ENCODE results near the gene KLHL10. TPM values are rescaled to one million over a fixed set of nuclear protein-coding genes. Genes with fewer than 3 reads are reported as not detected.

The KLHL10 gene
- total RNA-seq, 1 donor from 2014 or later, result not detected

DNA sequence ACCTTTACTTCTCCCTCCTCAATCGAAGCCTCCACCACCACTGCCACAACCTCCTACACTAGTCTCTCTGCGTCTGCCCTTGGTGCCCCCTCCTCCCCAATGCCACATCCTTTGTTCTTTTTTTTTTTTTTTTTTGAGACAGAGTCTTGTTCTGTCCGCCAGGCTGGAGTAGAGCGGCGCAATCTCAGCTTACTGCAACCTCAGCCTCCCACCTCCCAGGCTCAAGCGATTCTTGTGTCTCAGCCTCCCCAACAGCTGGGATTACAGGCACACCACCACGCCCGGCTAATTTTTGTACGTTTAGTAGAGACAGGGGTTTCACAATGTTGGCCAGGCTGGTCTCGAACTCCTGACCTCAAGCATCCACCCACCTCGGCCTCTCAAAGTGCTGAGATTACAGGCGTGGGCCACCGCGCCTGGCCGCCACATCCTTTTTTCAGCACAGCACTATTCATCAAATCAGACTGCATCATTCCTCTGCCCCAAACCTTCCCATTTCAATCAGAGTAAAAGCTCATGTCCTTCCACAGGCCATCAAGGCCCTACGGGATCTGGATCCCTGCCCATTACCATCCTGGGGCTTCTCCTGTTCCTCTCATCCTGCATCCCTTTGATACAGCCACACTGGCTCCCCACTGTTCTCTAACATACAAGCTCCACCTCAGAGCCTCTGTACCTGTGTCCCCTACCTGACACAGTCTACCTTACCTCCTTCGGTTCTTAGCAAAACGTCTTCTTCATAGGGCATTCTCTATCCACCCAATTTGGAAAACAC, 25.6 kb downstream of the KLHL10 start:
- ChIA-PET CTCF (interaction anchor here (2.1 kb wide), 1 partner anchor 52 kb away, joined by 7 read pairs; the partner anchor contains the start of gene P3H4), POLR2A (interaction anchor here (0.6 to 1.9 kb wide), 5 partner anchors 10 to 174 kb away, joined by 3 to 9 read pairs (median 3); partner anchors contain the start of gene P3H4)
- Mint-ChIP-seq H3K36me3 (ENCODE audit: low read depth) (peaks cover 13% of the 10 kb centered on the region), H3K4me3 (no peak overlapping the region), H3K27me3 (no peaks in the 10 kb centered on the region), H3K27ac (no peak overlapping the region), H3K9me3 (no peaks in the 10 kb centered on the region), H3K4me1 (peaks cover 24% of the 10 kb centered on the region)
- intact Hi-C loops (cut with micrococcal nuclease), result loop anchor here (10.0 kb wide), 2 partner anchors 128 to 1532 kb away; partner anchors contain the start of genes ARL4D and HAP1
- ATAC-seq (ENCODE audit: low read depth) (no peak), DNase-seq (no peak)
- TF ChIP-seq CTCF (IDR thresholded peaks at IDR 0.05), result no peak

GRCh38 chr17:41864498-41864835, 26.8 kb downstream of the KLHL10 start:
- Mint-ChIP-seq H3K4me1 (peaks cover 22% of the 10 kb centered on the region), H3K9me3 (no peaks in the 10 kb centered on the region), H3K36me3 (ENCODE audit: low read depth) (peaks cover 25% of the 10 kb centered on the region), H3K4me3 (no peak overlapping the region), H3K27me3 (no peaks in the 10 kb centered on the region), H3K27ac (no peak overlapping the region)
- ChIA-PET CTCF (interaction anchor here (1.5 to 2.1 kb wide), 2 partner anchors 10 to 53 kb away, joined by 4 to 7 read pairs; partner anchors contain the start of gene P3H4), POLR2A (interaction anchor here (1.0 to 2.1 kb wide), 13 partner anchors 15 to 524 kb away, joined by 3 to 23 read pairs (median 6); partner anchors contain the start of genes ACLY, CNP, EIF1 and JUP)
- DNase-seq, result peak; percentile 55
- TF ChIP-seq CTCF (IDR thresholded peaks at IDR 0.05), result no peak
- no peak for ATAC-seq (ENCODE audit: low read depth)
- intact Hi-C loops (cut with micrococcal nuclease), result loop anchor here (2.0 to 10.0 kb wide), 4 partner anchors 54 to 1530 kb away; partner anchors contain the start of genes ARL4D, HAP1, JUP and P3H4

- peak; percentile 95 for ATAC-seq (ENCODE audit: low read depth)
- TF ChIP-seq CTCF (IDR thresholded peaks at IDR 0.05), result no peak
- Mint-ChIP-seq H3K27me3 (no peaks in the 10 kb centered on the region), H3K36me3 (ENCODE audit: low read depth) (peaks cover 31% of the 10 kb centered on the region), H3K27ac (peak within 1 kb of the TSS; percentile 87), H3K9me3 (no peaks in the 10 kb centered on the region), H3K4me3 (no peak within 1 kb of the TSS), H3K4me1 (peaks cover 19% of the 10 kb centered on the region)
- intact Hi-C loops (cut with micrococcal nuclease), result loop anchor here (1.0 to 10.0 kb wide), 7 partner anchors 52 to 1530 kb away; partner anchors contain the start of genes ACLY, ARL4D, CNP and HAP1
- DNase-seq, result peak; percentile 84
- ChIA-PET CTCF (interaction anchor here (1.5 to 2.1 kb wide), 2 partner anchors 10 to 54 kb away, joined by 4 to 7 read pairs; partner anchors contain the start of gene P3H4), POLR2A (interaction anchor here (1.0 to 2.1 kb wide), 13 partner anchors 14 to 523 kb away, joined by 3 to 23 read pairs (median 6); partner anchors contain the start of genes ACLY, CNP, EIF1 and JUP)
These were observed 27.4 kb downstream of the KLHL10 start, which contains the start of gene KLHL11 for GRCh38 chr17:41864836-41865595. KLHL11 (minus strand) TSS chr17:41865423; CDS start chr17:41865370, 53 bp downstream.

GRCh38 chr17:41865596-41865893, 27.9 kb downstream of the KLHL10 start:
- Mint-ChIP-seq H3K27me3 (no peaks in the 10 kb centered on the region), H3K4me1 (peaks cover 15% of the 10 kb centered on the region), H3K4me3 (no peak overlapping the region), H3K36me3 (ENCODE audit: low read depth) (peaks cover 36% of the 10 kb centered on the region), H3K27ac (peak overlapping the region; percentile 87), H3K9me3 (no peaks in the 10 kb centered on the region)
- intact Hi-C loops (cut with micrococcal nuclease), result loop anchor here (1.0 to 10.0 kb wide), 7 partner anchors 52 to 1529 kb away; partner anchors contain the start of genes ACLY, ARL4D, CNP and HAP1
- DNase-seq (no peak), ATAC-seq (ENCODE audit: low read depth) (no peak)
- TF ChIP-seq CTCF (IDR thresholded peaks at IDR 0.05), result no peak
- ChIA-PET POLR2A (interaction anchor here (1.2 to 2.1 kb wide), 10 partner anchors 14 to 523 kb away, joined by 3 to 23 read pairs (median 6); partner anchors contain the start of genes ACLY, CNP, EIF1 and JUP), CTCF (interaction anchor here (1.5 to 2.1 kb wide), 2 partner anchors 11 to 54 kb away, joined by 4 to 7 read pairs; partner anchors contain the start of gene P3H4)
